Measurements from ENCODE around the gene POLR3K.
A peak's percentile ranks its signal among the peaks of the same experiment; 100 is the strongest.

POLR3K gene

GRCh38 chr16:78444-79150 lies 25.2 kb upstream of the POLR3K start:
- DNase-seq (ENCODE audit: low read depth in 2 of 2): no peak

- DNase-seq (ENCODE audit: low read depth in 2 of 2): peak; percentile 74 to 76
Measured at GRCh38 chr16:77807-78443, 24.5 kb upstream of the POLR3K start, which contains the start of gene MPG. MPG (plus strand) TSS chr16:78225; CDS start chr16:78310, 85 bp downstream.

- DNase-seq (ENCODE audit: low read depth in 2 of 2): no peak
Measured at GRCh38 chr16:77273-77806, 23.9 kb upstream of the POLR3K start.

GRCh38 chr16:76535-77272 lies 23.3 kb upstream of the POLR3K start:
- no peak for DNase-seq (ENCODE audit: low read depth in 2 of 2)

GRCh38 chr16:75580-76501 lies 22.4 kb upstream of the POLR3K start:
- DNase-seq (ENCODE audit: low read depth in 2 of 2): no peak

- DNase-seq (ENCODE audit: low read depth in 2 of 2): no peak
Measured at GRCh38 chr16:74747-75334, 21.4 kb upstream of the POLR3K start.

GRCh38 chr16:74051-74746 lies 20.8 kb upstream of the POLR3K start:
- no peak for DNase-seq (ENCODE audit: low read depth in 2 of 2)

- no peak for DNase-seq (ENCODE audit: low read depth in 2 of 2)
Measured at GRCh38 chr16:72561-73548, 19.4 kb upstream of the POLR3K start, which contains the start of gene RHBDF1. RHBDF1 (minus strand) TSS chr16:72631; CDS start chr16:65015, 7,616 bp downstream.

GRCh38 chr16:71540-72401 lies 18.4 kb upstream of the POLR3K start:
- no peak for DNase-seq (ENCODE audit: low read depth in 2 of 2)

GRCh38 chr16:71210-71539 lies 17.8 kb upstream of the POLR3K start:
- DNase-seq (ENCODE audit: low read depth in 2 of 2): no peak

- no peak for DNase-seq (ENCODE audit: low read depth in 2 of 2)
Measured at GRCh38 chr16:69181-69580, 15.8 kb upstream of the POLR3K start.

- DNase-seq (ENCODE audit: low read depth in 2 of 2): no peak
Measured at GRCh38 chr16:67884-68789, 14.7 kb upstream of the POLR3K start.

GRCh38 chr16:67183-67791 lies 13.9 kb upstream of the POLR3K start:
- DNase-seq (ENCODE audit: low read depth in 2 of 2): no peak

GRCh38 chr16:66309-67182 lies 13.1 kb upstream of the POLR3K start:
- DNase-seq (ENCODE audit: low read depth in 2 of 2): no peak

- DNase-seq (ENCODE audit: low read depth in 2 of 2): peak; percentile 77 to 81
Measured at GRCh38 chr16:65745-66144, 12.3 kb upstream of the POLR3K start.

- no peak for DNase-seq (ENCODE audit: low read depth in 2 of 2)
Measured at GRCh38 chr16:64914-65255, 11.5 kb upstream of the POLR3K start.

All from stimulated activated CD8-positive, alpha-beta memory T cell treated with anti-CD3 and anti-CD28 coated beads, Interleukin-15, amount 100 ng/mL, for 48 hours (primary cell).